ENCODE data around the gene BIRC6. TPM values are rescaled to one million over a fixed set of nuclear protein-coding genes. Genes with fewer than 3 reads are reported as not detected.
A peak's percentile ranks its signal among the peaks of the same experiment; 100 is the strongest.

Gene BIRC6
- polyA plus RNA-seq, 2 of the 4 experiments (the other 2 are of a cell fraction) = 21.0 to 111 TPM

DNA sequence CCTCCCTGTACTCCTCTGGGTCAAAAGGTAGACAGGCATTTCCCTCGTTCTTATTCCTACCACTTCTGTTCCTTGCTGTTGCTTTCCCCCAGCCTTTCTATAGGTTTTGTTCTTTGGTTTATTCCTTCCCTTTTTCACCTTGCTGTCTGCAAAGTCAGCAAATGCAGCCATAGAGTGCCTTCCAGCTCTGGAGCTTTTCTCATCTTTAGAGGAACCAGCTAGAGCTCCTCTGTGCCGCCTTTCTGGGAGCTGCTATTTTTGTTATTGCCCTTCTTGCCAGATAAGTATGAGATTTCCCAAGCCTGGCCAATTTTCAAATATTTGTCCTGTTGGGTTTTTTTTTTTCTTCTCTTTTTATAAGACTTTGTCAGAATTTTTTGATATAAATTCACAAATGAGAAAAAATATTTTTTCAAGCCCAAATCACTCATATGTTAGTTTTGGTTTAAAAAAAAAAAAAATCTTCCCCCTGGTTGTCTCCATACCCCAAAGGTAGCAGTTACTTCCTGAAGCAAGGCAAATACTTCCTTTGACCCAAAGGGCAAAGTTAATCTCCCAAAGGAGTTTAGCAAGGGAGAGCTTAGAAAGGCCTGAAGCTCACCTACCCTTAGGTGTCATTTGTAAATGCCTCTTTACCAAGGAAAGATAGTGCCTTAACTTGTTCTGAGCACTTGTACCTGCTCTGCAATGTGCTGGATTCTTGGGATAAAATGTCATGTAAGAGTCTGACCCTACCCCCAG lies 265.9 kb downstream of the BIRC6 start (continued):
- TF ChIP-seq USF2 (IDR thresholded peaks at IDR 0.05) = no peak
- TF ChIP-seq ZNF302 (CRISPR knock-in tag; IDR thresholded peaks at IDR 0.05) = no peak
- no peak for TF ChIP-seq POLR2A (IDR thresholded peaks at IDR 0.05; ENCODE audit: low read length)
- TF ChIP-seq, protein P1, sequence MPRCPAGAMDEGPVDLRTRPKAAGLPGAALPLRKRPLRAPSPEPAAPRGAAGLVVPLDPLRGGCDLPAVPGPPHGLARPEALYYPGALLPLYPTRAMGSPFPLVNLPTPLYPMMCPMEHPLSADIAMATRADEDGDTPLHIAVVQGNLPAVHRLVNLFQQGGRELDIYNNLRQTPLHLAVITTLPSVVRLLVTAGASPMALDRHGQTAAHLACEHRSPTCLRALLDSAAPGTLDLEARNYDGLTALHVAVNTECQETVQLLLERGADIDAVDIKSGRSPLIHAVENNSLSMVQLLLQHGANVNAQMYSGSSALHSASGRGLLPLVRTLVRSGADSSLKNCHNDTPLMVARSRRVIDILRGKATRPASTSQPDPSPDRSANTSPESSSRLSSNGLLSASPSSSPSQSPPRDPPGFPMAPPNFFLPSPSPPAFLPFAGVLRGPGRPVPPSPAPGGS (IDR thresholded peaks at IDR 0.05) = no peak
- TF ChIP-seq SREBF2 (IDR thresholded peaks at IDR 0.05) = no peak
- TF ChIP-seq, protein P2, sequence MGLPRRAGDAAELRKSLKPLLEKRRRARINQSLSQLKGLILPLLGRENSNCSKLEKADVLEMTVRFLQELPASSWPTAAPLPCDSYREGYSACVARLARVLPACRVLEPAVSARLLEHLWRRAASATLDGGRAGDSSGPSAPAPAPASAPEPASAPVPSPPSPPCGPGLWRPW (IDR thresholded peaks at IDR 0.05) = no peak
- no peak for TF ChIP-seq RNF2 (IDR thresholded peaks at IDR 0.05; ENCODE audit: borderline replicate concordance, low read depth)
- no peak for TF ChIP-seq BHLHE40 (IDR thresholded peaks at IDR 0.05; ENCODE audit: low read depth, low read length)
- TF ChIP-seq PHF8 (IDR thresholded peaks at IDR 0.05; ENCODE audit: borderline replicate concordance, low read depth) = no peak

DNA sequence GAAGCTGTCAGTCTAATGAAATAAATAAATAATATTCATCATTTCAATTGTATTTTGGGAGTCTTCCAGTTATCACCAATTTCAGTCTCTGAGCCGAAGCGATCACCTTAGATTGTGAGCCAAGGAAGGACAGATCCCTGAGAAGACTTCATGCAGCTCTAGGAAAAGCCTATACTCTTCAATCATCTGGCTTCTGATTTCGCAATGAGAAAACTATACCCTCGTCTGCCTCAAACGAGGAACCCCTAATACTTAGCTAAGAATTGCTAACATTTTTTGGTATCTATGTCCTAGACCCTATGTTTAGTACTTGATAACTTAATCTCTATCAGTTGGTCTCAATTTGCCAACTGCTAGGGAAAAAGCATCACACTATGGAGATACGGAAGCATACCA lies 266.5 kb downstream of the BIRC6 start:
- no peak for ATAC-seq
- ChIA-PET POLR2A (interaction anchor here (0.5 kb wide), 1 partner anchor 789 kb away, joined by 6 read pairs; no protein-coding TSS in a partner anchor), CTCF (interaction anchor here (0.6 kb wide), 1 partner anchor 32 kb away, joined by 4 read pairs; no protein-coding TSS in a partner anchor)
- no peaks in the 10 kb centered on the region for H3K9me3 ChIP-seq
- WGBS (ENCODE audit: missing lambda C conversion rate) = 87% methylated on average over 6 of the region's 6 CpGs
- no peak overlapping the region for H3K4me2 ChIP-seq
- no peaks in the 10 kb centered on the region for H3K4me1 ChIP-seq
- H3K27ac ChIP-seq = no peak overlapping the region
- no peak for DNase-seq (ENCODE audit: low read depth in 1 of 2, low spot score in 1 of 2)
- no peak for FAIRE-seq
- H3K4me3 ChIP-seq = no peak overlapping the region
- TF ChIP-seq EHF (CRISPR knock-in tag; IDR thresholded peaks at IDR 0.05) (no peak), CEBPB (IDR thresholded peaks at IDR 0.05) (peak in 1 of 2 experiments; percentile 54; a peak in 1 of 4 replicates), EP300 (IDR thresholded peaks at IDR 0.05) (no peak), PBX3 (IDR thresholded peaks at IDR 0.05) (no peak), ZSCAN20 (CRISPR knock-in tag; IDR thresholded peaks at IDR 0.05) (no peak)
- TF ChIP-seq, protein P1 (IDR thresholded peaks at IDR 0.05) = no peak

DNA sequence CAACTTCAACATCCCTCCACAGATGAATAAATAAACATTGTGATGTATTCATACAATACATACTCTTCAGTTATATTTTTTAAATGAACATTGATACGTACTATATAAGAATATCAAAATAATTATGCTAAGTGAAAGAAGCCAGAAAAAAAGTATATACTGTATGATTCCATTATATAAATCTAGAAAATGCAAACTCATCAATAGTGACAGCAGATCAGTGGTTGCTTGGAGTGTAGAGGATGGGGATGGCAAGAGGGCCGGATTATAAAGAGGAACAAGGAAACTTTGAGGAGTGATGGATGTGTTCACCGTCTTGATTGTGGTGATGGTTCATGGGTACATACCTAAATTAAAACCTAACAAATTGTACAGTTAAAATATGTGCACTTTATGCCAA lies 268.0 kb downstream of the BIRC6 start:
- Histone ChIP-seq H3K9me3 (no peaks in the 10 kb centered on the region), H3K4me1 (peaks cover 5% of the 10 kb centered on the region), H3K27ac (no peak overlapping the region), H3K4me2 (no peak overlapping the region), H3K4me3 (no peak overlapping the region)
- no peak for FAIRE-seq
- WGBS (ENCODE audit: missing lambda C conversion rate) = 84% methylated on average over 3 of the region's 3 CpGs
- no peak for TF ChIP-seq ZC3H11A (IDR thresholded peaks at IDR 0.05)
- TF ChIP-seq SREBF2 (IDR thresholded peaks at IDR 0.05) = no peak
- peak; percentile 85 for TF ChIP-seq MAFK (IDR thresholded peaks at IDR 0.05; ENCODE audit: partially characterized antibody)
- TF ChIP-seq HOXA7 (CRISPR knock-in tag; IDR thresholded peaks at IDR 0.05) = no peak
- DNase-seq (ENCODE audit: low read depth in 1 of 2, low spot score in 1 of 2) = no peak
- CTCF ChIA-PET = no interaction called here
- POLR2A ChIA-PET = no interaction called here
- no peak for ATAC-seq
